Progenitor cell of endocrine pancreas (in vitro differentiated cells): Measurements from ENCODE around the gene TMEM38A. TPM values are rescaled to one million over a fixed set of nuclear protein-coding genes. Genes with fewer than 3 reads are reported as not detected.

ENCODE experiments used
- DNase-seq: peaks from one replicate; pipeline ENCODE4 v3.0.0; 2021; ENCODE audit warnings: low spot score; ENCODE audit not compliant: unreplicated experiment
- H3K27ac Mint-ChIP-seq: 2 replicates; pipeline ENCODE4 v1.8.0; 2021; ENCODE audit warnings: mild to moderate bottlenecking, moderate library complexity, mixed read lengths
- H3K27me3 Mint-ChIP-seq: 2 replicates; pipeline ENCODE4 v1.8.0; 2021; ENCODE audit warnings: mixed read lengths
- H3K36me3 Mint-ChIP-seq: 2 replicates; pipeline ENCODE4 v1.8.0; 2022; ENCODE audit warnings: mixed read lengths; ENCODE audit not compliant: insufficient read depth
- H3K4me1 Mint-ChIP-seq: 2 replicates; pipeline ENCODE4 v1.8.0; 2021; ENCODE audit warnings: low read depth, mixed read lengths
- H3K4me3 Mint-ChIP-seq: 2 replicates; pipeline ENCODE4 v1.8.0; 2021; ENCODE audit warnings: low read depth, mild to moderate bottlenecking, moderate library complexity, mixed read lengths
- H3K9me3 Mint-ChIP-seq: 2 replicates; pipeline ENCODE4 v1.8.0; 2021; ENCODE audit warnings: low read depth, mixed read lengths
- total RNA-seq: library from RNA; stranded (reverse); gene quantifications from 2 replicates; pipeline ENCODE4 v1.2.1, GENCODE V29; 2021
- TF ChIP-seq, protein P1 (sequence below): fragments of 200-600 bp; sonication (generic); IDR thresholded peaks from one replicate; pipeline ENCODE4 v1.5.0; 2021; ENCODE audit warnings: antibody characterized with exemption, mild to moderate bottlenecking; ENCODE audit not compliant: unreplicated experiment

The TMEM38A gene
- total RNA-seq, 1 donor from 2014 or later, result 12.2 TPM

DNA sequence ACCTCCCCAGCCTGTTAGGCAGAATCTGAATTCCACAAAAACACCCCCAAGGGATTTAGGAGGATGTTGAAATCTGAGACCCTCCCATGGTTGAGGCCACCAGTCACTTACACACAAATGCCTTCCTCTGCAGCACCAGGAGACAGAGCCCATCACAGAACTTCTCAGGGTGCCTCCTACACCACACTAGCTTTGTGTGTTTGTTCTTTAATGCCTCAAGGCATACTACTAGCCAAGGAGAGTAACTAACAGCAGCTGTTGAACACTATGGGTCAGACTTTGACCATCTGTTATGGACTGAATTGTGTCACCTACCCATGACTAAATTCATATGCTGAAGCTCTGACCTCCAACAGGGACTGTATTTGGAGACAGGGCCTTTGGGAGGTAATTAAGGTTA, 23.4 kb upstream of the TMEM38A start:
- no peaks in the 10 kb centered on the region for H3K27me3 Mint-ChIP-seq
- H3K4me3 Mint-ChIP-seq, result no peak overlapping the region
- peak overlapping the region; percentile 73 for H3K27ac Mint-ChIP-seq
- TF ChIP-seq, protein P1, sequence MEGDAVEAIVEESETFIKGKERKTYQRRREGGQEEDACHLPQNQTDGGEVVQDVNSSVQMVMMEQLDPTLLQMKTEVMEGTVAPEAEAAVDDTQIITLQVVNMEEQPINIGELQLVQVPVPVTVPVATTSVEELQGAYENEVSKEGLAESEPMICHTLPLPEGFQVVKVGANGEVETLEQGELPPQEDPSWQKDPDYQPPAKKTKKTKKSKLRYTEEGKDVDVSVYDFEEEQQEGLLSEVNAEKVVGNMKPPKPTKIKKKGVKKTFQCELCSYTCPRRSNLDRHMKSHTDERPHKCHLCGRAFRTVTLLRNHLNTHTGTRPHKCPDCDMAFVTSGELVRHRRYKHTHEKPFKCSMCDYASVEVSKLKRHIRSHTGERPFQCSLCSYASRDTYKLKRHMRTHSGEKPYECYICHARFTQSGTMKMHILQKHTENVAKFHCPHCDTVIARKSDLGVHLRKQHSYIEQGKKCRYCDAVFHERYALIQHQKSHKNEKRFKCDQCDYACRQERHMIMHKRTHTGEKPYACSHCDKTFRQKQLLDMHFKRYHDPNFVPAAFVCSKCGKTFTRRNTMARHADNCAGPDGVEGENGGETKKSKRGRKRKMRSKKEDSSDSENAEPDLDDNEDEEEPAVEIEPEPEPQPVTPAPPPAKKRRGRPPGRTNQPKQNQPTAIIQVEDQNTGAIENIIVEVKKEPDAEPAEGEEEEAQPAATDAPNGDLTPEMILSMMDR, result no peak
- peaks cover 6% of the 10 kb centered on the region for H3K36me3 Mint-ChIP-seq
- DNase-seq, result no peak
- no peaks in the 10 kb centered on the region for H3K4me1 Mint-ChIP-seq
- no peaks in the 10 kb centered on the region for H3K9me3 Mint-ChIP-seq

DNA sequence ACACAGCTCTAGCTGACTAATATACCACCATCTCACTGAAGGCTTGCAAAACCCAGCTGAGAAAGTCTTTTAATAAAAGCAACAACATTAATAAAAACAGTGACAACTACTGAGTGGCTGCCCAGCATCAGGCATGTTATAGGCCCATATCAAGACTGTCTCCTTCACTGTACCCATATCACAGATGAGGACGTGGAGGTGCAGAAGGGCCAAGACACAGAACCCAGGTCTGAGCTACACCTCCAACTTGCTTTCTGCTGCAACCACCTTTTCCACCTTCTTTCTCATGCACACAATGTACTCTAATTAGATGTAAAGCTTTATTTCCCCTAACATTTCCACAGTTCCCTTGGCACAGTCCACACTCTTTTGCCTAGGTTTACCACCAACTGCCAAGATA, 22.3 kb upstream of the TMEM38A start:
- TF ChIP-seq, protein P1, result no peak
- DNase-seq, result no peak
- H3K4me1 Mint-ChIP-seq, result no peaks in the 10 kb centered on the region
- H3K27ac Mint-ChIP-seq, result no peak overlapping the region
- H3K9me3 Mint-ChIP-seq, result no peaks in the 10 kb centered on the region
- H3K36me3 Mint-ChIP-seq, result peaks cover 11% of the 10 kb centered on the region
- H3K27me3 Mint-ChIP-seq, result no peaks in the 10 kb centered on the region
- no peak overlapping the region for H3K4me3 Mint-ChIP-seq

DNA sequence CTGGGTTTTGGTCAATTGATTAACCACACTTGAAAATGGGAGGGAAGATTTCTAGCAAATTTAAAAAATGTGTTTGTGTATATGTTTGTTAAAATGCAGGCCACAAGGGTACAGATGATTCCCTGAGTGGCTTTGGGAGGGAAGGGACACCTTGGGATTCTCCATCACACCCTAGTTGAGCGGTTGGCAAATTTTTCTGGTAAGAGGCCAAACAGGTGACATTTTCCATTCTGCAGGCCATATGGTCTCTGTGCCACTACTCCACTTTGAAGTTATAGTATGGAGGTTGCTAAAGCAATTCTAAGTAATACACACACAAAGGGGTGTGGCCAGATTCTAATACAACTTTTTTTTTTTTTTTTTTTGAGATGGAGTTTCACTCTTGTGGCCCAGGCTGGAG, 20.0 kb upstream of the TMEM38A start:
- no peak overlapping the region for H3K27ac Mint-ChIP-seq
- no peak overlapping the region for H3K4me3 Mint-ChIP-seq
- DNase-seq, result no peak
- peaks cover 20% of the 10 kb centered on the region for H3K36me3 Mint-ChIP-seq
- H3K4me1 Mint-ChIP-seq, result no peaks in the 10 kb centered on the region
- H3K9me3 Mint-ChIP-seq, result no peaks in the 10 kb centered on the region
- no peaks in the 10 kb centered on the region for H3K27me3 Mint-ChIP-seq
- TF ChIP-seq, protein P1, result no peak

DNA sequence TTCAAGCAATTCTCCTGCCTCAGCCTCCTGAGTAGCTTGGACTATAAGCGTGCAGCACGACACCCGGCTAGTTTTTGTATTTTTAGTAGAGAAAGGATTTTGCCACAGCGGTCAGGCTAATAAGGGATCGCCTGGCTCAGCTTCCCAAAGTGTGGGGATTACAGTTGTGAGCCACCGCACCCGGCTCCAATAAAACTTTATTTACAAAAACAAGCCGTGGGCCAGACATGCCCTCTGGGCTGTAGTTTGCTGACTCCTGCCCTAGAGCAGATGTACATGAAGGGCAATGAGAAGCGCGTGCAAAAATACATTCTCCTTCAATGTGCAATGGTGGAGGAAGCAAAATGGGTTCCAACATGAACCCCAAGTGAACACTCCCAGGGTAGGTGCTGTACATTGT, 19.2 kb upstream of the TMEM38A start:
- H3K27ac Mint-ChIP-seq, result no peak overlapping the region
- TF ChIP-seq, protein P1, result no peak
- H3K4me1 Mint-ChIP-seq, result no peaks in the 10 kb centered on the region
- H3K36me3 Mint-ChIP-seq, result peaks cover 20% of the 10 kb centered on the region
- H3K4me3 Mint-ChIP-seq, result no peak overlapping the region
- H3K9me3 Mint-ChIP-seq, result no peaks in the 10 kb centered on the region
- no peaks in the 10 kb centered on the region for H3K27me3 Mint-ChIP-seq
- DNase-seq, result no peak

DNA sequence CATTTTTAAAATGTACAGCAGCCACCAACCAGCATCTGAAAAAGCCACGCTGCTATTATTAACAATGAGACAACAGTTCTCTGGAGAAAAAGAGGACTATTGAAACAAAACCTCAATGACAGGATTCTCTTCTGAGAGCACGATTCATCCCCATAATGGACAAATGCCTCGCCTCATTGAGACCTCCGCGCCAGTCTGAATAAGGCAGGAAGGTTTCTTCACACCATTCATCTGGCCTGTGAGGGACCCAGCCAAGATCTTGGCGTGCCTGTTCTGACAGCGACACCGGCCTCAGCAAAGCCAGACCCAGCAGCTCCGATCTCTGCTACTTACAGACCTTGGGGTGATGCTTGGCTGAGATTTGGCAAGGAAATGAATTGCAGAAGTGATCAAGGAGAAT, 15.8 kb upstream of the TMEM38A start:
- DNase-seq, result no peak
- no peak overlapping the region for H3K4me3 Mint-ChIP-seq
- TF ChIP-seq, protein P1, result no peak
- H3K36me3 Mint-ChIP-seq, result peaks cover 25% of the 10 kb centered on the region
- H3K27ac Mint-ChIP-seq, result no peak overlapping the region
- H3K27me3 Mint-ChIP-seq, result no peaks in the 10 kb centered on the region
- H3K4me1 Mint-ChIP-seq, result no peaks in the 10 kb centered on the region
- H3K9me3 Mint-ChIP-seq, result no peaks in the 10 kb centered on the region

DNA sequence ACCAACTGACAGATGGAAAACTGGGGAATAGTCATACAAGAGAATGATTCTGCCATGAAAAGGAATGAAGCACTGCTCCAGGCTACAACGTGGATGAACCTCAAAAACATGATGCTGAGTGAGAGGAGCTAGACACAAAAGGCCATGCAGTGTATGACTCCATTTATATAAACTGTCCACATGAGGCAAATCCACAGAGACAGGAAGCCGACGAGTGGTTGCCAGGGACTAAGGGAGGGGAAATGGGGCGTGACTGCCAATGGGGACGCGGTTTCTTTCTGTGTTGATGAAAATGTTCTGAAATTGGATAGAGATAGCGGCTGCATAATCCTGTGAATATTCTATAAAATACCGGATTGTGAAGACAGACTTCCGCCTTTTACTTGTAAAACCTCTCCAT, 11.2 kb upstream of the TMEM38A start:
- no peaks in the 10 kb centered on the region for H3K4me1 Mint-ChIP-seq
- H3K27me3 Mint-ChIP-seq, result no peaks in the 10 kb centered on the region
- H3K4me3 Mint-ChIP-seq, result no peak overlapping the region
- H3K36me3 Mint-ChIP-seq, result peaks cover 34% of the 10 kb centered on the region
- TF ChIP-seq, protein P1, result no peak
- no peaks in the 10 kb centered on the region for H3K9me3 Mint-ChIP-seq
- no peak overlapping the region for H3K27ac Mint-ChIP-seq
- no peak for DNase-seq
